SK-N-MC (cell line): ENCODE results near the gene SART3.

Experiments used
- EZH2 ChIP-seq: fragments of 200-600 bp; sonication (generic); IDR thresholded peaks from one replicate; pipeline ENCODE4 v1.6.1; 2017; ENCODE audit warnings: antibody characterized with exemption
- FOXP2 ChIP-seq: optimal IDR thresholded peaks from 2 replicates; pipeline ENCODE3; 2011; ENCODE audit warnings: mild to moderate bottlenecking, moderate library complexity; ENCODE audit not compliant: insufficient read depth; ENCODE audit errors: extremely low read length, control extremely low read depth
- POLR2AphosphoS5 ChIP-seq: IDR thresholded peaks from 2 replicates; pipeline ENCODE4 v1.6.1; 2012; ENCODE audit warnings: mild to moderate bottlenecking, low read depth, low read length, borderline replicate concordance

GRCh38 chr12:108603743-108604142 lies 42.8 kb upstream of the SART3 start:
- TF ChIP-seq EZH2 (no peak), POLR2AphosphoS5 (no peak), FOXP2 (no peak)
